ENCODE data around the gene MTCL1. TPM values are rescaled to one million over a fixed set of nuclear protein-coding genes. Genes with fewer than 3 reads are reported as not detected.

Gene MTCL1
- total RNA-seq, 1 donor from 2014 or later = 36.9 TPM

DNA sequence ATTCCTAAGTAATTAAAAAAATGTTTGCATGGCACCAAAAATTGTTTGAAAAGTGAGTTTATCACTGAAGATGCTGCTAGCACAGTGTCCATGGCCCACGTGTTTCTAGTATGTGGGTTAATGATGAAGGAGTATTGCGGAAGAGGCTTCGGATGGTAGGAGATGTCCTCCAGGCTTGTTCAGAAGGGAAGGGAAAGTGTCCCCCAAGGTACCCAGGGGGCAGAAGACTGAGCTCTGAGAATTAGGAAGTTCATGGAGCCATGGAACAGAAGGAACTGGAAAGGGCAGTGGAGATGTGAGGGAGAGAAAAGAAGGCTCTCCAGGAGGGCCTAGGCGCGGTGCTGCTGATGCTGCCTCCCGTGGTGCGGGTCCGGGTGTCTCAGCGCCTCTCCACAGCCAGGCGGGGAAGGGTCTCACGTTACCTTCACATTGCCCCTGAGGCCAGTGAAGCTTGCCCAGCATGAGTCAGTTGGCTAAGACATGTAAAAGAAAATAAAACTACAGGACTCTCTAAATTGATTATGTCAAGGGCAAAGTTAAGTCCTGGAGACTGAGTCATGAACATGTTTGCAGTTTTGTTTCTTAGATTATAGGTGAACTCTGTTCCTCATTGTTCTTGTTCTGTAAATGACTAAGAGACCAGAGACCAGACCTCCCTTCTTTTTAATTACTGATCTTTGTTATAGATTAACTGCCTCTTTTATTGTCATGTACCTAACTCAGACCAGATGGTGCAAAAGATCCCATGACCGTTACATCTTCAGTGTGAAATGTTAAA, 89.0 kb downstream of the MTCL1 start:
- no peak for DNase-seq

DNA sequence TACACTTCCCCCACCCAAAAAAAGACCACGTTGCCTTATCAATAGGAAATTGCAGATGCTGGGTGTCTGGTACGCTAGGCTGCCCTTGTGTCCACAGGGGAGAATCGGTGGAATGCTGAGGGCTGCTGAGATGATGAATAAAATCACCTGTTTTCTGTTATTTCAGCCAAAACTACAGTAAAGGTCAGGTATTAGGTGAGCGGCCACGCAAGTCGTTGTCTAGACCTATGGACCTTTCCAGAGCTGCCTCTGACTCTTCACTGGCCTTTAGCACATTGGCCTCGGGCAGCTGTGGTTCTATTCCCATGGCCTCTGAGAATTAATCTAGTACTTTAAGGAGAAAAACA, 89.6 kb downstream of the MTCL1 start:
- no peak for DNase-seq

DNA sequence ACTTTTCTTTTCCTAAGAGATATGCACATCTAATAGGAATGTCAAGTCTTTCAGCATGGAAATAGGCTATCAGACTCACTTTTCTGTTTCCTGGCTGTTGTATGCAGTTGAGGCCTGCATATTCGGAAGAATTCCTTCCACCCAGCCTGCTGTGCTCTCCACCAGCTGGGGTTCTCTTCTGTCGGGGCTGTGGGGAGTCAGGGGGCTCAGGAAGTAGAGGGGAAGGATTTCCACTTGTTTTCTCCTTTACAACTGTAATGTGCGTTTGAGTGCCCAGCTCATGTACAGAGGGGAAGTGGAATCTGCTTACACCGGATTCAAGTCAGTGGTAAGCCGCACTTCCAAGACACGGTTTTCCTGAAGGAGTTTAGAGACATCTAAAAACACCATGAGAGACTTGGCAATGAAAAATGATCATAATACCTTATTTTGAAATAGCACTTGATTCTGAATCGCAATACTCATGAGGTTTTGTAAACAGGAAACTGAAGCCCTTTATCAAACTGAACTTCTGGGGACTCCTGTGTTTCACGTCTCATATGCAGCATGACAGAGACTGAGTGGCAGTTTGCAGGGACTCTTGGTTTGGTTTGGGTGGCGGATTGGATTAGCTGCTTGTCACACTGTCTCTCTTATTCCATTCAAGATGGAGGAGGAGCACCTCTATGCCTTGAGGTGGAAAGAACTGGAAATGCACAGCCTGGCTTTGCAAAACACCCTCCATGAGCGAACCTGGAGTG, 90.4 kb downstream of the MTCL1 start:
- no peak for DNase-seq

DNA sequence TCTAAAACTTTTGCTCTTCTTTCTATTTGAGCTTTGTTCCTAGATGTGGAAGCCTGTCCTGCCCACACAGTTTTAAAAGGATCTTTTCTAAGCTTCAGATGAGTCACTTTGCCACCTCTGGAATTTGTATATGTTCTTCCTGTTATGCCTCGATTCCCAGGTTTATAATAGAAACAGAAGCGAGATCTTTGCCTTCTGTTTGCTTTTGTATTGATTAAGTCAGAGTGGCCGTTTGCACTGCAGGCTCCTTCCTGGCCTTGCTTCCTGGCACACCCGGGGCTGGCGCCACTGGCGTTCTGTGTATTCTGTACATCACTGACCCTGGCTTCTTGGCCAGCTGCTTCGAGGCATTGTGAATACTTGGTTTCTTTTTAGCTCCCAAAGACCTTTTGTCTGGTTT, 91.8 kb downstream of the MTCL1 start:
- no peak for DNase-seq

DNA sequence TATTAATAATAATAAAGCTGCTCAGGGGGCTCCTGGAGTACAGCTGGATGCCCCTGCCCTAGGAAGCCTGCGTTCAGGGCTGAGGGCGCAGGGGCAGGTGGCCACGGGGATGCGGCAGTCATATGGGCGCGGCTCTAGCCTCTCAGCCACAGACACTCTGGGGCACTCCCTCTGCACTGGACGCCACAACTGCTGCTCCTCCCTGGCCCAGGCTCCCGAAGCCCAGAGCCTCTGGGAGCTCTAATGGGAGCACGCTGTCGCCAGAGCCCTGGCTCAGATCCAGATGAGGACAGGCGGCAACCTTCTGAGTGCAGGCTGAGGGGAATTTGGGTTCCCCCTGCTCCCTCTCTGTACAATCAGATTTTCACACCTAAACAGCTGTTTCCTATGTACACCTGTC, 93.6 kb downstream of the MTCL1 start:
- peak; percentile 93 for DNase-seq

DNA sequence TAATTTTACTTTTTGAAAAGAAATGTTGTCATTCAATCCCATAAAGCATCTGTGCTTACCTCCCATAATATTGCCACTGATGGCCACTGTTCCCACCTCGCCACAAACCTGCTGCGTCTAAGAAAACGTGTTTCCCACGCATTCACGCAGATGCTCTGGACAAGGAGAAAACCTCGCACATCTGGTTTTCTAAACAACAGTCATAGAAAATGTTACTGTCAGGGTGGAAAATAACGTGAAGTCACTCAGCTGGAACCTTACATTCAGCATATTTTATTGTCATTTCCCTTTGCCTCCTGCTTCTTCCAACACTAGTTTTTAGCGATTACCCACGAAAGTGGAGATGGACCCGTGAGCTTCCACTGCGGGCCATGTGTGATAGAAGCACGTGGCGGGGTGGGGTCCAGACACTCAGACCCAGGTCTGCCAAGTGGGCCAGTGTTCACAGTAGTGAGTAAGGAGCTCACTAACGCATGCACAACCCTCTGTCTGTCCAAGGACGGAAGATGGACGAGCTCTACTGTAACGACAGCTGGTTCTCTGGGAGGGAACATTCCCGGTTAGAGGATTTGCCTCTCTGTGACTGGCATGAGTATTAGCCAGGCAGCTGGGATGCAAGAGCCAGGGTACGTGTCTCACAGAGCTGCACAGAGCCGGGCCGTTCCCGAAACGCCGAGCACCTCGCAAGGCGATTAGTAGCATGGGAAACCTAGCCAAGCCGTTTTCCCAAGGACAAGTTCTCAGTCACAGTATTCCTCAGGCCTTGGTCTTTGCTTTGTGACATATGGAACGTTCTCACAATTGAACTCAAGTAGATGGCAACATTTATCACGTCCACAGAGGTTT, 94.5 kb downstream of the MTCL1 start:
- DNase-seq = peak; percentile 97

DNA sequence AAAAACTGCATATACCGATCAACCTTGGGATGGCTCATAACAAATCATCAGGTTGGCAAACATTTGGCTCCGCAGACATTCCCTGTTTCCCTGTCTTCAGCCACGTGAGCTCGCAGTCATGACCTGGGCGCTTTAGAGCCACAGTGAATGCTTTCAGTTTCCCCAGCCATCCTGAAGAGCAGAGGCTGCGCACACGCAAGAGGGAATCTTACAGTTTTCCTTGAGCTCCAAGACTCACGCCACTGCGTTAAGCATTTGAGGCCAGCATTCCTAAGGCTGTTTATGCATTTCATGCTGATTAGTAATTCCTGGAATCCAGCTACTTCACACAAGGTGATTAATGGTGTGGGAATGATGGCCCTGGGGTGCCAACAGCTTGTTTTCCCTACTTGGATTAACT, 95.1 kb downstream of the MTCL1 start:
- DNase-seq = peak; percentile 67

DNA sequence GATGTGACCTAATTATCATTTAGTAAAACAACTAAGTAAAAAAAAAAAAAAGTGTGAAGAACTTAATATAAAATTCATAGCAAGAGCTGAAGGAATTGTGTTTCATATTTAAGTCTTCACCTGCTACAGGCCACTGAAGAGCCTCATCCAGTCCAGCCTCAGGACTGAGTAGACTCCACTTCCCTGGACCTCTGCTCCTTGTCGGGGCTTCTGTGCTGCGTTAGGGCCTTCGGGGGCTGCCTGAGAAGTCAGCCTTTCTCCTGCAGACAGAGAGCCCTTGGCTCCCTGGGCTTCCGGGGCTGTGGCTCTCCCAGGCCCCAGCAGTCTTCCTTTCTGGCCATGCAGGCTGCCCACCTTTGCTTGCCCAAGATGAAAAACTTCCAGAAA, 95.5 kb downstream of the MTCL1 start:
- DNase-seq = peak; percentile 44

DNA sequence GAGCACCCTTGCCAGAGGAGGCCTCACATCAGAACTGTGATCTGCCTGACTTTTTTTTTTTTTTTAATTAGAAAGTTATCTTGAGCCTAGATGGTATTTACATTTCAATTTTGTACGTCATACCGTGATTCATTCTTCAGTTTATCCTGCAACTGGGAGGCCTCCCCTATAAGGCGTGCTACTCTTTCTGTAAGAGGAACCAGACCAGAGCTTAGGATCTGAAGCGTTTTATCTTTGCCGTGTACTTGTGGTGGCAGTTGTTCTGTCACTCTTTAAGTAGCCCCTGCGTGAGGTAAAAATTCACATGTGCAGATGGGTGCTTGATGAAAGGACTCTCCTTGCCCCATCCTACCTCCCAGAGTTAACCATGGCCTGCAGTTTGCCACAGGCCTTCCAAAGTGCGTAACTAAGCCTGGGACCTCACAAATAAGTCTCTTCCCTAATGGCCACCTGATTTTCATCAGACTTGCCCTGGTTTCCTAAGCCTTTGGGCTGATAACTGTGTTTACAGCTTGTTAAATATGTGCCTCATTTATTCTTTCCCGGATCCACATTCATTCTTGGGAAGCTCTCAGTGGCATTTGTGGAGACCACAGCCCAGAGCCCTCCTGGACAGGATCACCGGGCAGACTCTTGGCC, 96.0 kb downstream of the MTCL1 start:
- peak; percentile 72 for DNase-seq

DNA sequence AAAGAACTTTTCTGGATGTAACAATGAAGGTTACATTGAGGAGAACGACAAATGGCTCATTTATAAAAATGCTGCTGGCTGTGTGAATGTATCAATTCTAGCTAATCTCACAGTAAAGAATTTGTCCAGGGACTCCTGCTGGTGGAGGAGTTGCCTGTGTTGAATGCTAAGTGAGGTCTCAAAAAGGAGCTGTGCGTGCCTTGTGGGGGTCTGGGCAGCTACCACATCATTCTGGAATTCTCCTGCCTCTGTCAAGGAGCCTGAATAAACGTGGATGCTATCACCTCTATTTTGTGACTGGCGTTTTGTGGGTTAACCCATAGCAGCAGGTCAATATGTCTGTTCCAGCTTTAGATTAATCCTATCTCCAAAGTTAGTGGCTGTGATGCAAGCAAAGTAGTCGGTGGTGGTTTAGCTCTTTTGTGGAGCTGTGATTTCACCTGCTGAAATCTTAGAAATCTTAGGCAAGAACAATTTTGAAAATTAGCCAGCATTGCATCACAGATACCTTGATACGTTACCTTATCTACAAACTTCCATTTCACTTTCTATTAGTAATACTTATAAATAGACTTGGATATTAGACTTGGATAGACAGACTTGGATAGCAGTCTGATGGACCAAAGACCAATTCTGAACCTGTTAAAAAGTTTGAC, 96.8 kb downstream of the MTCL1 start:
- no peak for DNase-seq

DNA sequence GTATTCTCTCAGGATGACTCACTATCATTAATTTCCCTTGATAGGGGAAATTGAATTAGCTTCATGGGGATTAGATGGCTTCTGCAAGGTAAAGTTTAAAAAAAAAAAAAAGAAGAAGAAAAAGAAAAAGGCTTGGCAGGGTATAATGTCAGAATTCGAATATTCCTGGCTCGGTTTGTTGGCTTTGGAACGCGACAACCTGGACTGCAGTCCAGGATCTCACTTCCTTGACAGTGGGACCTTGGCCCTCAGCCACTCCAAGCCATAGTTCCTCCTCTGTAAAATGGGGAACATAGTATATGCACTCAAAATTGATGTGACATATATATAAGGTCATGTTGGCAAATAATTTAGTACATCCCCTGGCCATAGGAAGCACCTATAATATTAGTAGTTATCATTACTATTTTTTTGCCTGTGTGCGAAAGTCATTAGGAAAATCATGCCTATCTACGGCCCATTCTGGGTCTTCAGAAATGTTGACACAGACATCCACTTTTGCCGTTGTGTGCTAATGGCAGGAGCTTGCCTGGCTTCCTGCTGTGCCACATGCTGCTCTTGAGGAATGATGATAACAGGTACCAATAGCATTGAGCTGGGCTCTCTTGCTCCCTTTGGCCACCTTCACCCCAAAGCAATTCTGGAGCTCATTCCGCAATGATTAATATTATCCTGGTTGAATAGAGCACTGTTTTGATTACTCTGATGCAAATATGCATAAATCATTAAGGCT, 97.9 kb downstream of the MTCL1 start:
- DNase-seq = no peak

DNA sequence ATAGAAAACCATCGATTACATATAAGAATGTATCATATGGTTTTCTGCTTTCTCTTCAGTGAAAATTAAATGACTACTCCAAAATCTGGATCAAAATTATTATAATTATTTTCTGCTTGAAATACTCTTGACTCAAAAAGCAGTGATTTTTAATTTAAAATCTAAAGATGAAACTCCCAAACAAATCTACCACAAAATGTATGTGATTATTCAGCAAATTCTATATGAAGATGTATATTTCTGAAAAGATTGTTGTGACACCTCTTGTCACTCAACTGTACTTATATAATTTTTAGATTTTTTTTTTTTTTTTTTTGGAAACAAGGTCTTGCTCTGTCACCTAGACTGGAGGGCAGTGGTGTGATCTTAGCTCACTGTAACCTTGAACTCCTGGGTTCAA, 98.6 kb downstream of the MTCL1 start:
- no peak for DNase-seq

DNA sequence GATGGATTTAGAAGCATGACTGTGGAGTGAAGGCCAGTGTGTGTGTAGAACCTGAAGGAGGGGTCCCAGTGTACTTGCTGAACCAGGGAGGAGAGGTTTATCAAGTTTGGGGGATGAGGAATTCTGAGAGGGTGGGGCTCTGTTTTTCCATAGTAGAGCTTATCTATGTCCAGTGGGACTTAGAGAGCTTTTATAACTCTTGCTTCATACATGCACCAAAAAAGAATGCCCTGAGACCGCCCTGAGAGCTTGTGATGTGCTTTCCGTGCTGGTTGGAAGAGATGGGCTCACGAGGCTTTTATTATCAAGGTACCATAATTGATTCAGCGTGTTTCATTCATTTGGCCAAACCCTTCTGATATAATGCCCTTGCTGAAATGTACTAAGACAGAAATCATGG, 100.2 kb downstream of the MTCL1 start:
- no peak for DNase-seq

DNA sequence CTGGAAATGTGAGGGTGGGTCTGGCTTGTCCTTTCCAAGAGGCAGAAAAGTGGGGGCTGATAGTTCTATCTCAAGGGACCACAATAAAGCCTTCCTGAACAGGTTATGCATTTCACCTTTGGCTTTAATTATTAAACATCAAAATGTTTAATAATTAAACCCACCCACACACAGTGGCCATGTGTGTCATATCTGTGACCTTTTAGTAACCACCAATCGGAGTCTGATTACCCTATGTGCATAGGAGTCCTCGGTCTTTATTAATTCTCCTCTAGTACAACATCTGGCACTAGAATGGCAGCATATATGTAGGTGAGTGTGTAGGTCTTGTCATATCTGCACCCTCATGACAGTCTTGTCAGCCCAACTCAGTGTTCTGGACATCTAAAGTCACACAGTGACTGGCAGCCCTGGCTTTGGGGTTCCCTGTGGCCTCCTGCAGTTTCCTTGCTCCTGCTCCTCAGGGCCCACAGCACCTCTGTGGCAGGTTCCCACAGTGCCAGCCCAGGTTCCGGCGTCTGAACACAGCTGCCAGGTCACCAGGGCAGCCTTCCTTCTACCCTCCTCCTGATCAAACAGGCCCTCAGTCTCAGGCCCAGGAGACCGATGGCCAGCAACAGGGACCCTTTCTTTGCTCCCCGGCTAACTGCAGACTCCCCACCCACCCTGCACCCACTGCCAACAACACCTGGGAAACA, 100.9 kb downstream of the MTCL1 start:
- DNase-seq = no peak

DNA sequence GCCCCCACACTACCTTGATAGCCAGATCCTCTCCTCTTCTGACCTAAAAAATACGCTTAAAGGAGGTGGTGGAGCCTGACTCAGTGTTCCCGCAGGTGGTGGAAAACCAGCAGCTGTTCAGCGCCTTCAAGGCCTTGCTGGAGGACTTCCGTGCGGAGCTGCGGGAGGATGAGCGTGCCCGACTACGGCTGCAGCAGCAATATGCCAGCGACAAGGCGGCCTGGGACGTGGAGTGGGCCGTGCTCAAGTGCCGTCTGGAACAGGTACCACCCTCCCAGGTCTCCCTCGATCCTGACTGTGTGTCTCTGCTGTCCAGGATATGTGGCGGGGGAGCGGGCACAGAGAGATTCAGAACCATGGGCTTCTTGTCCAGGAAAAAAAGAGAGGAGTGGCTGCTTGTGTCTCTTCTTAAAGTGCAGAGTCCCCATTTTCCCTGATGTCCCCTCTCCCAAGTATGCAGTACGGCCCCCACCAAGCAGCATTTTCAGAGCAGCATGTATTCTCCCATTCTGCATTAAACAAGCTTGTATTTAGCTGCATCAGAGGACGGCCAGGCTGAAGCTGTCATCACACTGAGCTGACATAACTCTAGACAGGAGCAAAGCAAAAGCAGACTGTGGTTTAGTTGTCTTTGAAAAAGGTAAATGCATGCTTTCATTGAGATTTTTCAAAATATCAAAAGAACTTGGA, 101.6 kb downstream of the MTCL1 start:
- DNase-seq = no peak

DNA sequence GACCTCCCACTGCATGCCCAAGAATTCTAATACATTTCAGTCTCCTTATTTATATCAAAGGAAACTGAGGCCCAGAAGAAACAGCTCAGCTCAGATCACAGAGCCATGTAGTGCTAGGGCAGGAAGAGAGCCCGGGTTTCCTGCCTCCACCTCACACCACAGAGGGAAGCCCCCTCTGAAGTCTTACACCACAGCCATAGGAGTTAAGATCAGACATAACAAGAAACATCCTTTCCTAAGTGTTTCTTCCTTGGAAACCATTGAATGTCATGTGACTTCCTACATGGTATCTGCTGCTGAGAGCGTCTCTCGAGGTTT, 102.1 kb downstream of the MTCL1 start:
- no peak for DNase-seq

DNA sequence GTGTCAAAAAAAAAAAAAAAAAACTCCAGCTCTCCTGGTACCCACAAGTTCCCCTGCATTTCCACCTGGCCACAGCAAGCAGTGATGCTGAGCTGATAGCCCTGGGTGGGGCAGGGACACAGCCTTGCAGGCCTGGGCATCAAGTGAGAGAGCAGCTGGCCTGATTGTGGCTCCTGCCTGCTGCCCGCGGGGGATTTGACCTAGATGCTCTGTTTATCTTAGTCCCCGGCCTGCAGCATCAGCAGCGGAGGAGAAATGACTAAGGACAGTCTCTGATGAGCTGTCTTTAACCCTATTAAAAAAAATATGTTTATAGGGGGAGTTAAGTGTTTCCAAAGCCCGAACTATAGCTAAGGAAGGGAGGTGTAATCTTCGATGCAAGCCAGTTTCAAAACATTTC, 102.6 kb downstream of the MTCL1 start:
- DNase-seq = no peak

DNA sequence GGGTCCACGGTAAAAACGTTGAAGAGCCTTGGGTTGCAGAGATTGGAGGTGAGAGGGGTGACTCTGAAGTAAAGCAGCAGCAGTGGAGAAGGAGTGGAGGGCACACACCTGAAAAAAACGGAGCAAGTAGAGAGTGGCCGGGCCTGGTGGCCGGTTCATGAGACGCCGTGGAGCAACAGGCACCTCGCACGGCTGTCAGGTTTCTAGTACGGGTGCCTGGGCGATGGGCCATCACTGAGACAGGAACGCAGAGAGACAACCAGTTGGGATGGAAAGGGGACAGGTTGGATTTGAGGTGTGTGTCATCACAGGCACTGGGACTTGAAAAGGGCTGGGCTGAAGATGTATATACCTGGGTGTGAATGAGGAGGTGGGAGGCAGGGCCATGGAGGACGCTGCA, 104.2 kb downstream of the MTCL1 start:
- no peak for DNase-seq

DNA sequence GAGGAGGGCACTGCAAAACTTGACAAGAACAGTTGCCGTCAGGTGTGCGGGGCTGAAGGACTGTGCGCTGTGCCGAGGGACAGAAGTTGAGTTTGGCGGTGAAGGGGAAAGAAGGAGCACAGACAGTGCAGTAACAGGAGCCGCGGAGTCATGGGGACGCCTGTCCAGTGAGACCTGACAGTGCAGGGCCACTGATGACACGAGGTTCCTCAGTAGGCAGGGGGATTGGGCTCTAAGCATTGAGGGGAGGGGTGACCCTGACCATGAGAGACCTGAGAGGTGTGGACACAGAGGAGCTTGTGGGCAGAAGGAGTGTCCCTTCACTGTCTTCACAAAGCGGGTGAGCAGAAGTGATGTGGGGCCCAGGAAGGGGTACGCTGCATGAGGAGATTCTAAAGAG, 104.8 kb downstream of the MTCL1 start:
- no peak for DNase-seq

DNA sequence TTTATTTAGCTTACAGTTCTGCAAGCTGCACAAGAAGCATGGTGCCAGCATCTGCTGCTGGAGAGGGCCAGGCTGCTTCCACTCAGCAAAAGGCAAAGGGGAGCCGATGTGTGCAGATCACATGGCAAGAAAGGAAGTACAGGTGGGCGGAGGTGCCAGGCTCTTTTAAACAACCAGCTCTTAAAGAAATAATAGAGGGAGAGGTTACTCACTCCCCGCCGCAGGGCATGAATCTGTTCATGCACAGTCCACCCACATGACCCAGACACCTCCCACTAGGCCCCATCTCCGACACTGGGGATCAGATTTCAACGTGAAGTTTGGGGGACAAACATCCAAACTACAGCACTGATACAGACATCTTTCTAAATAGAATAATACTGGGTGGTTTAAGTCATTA, 105.8 kb downstream of the MTCL1 start:
- no peak for DNase-seq
